ENCODE measurements around the gene JAML.
"Not testable (repeated sequence)": the region's sequence is repeated elsewhere in the genome, so short reads cannot be mapped to it uniquely, and the experiment has no call there.

The JAML gene

DNA sequence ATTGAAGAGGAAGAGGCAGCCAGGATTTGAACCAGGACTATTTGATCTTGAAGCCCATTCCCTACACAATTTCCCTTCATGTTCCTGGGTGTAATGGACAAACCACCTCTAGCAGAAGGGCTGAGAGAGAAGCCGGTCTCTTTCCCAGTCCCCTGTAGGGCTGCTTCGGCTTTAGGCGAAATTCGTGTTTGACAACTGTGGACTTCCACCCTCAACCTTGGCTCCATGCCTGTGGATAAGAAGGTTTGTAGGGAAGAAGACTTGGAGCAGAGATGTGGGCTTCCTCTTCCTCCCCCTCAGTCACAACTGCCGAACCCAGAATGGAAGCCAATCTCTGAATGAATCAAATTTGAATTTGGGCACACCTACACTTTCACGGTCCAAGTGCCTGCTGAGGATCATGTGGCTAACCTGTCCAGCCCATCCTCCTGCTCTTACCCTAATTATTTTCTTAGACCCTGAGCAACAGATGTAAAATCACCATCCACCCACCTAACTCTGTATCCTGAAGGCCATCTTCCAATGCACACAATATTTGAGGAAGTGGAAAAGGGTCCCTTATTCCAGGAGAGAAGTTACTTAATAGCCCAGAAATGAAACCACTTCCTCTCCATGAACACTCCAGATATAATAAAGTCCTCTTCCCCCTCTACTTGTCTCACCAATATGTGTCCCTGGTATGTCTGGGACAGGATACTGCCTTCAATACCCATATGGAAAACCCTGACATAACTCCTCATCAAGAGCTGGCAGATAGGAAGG lies 38.3 kb downstream of the JAML start:
- H3K4me1 ChIP-seq (ENCODE audit: control insufficient read depth in 1 of 2, insufficient read depth in 1 of 2, low read depth in 1 of 2, low read length in 1 of 2) = peaks cover 44 to 53% of the 10 kb centered on the region in 2 experiments
- peak overlapping the region; percentile 19 to 30 for H3K4me3 ChIP-seq (ENCODE audit: low read depth in 1 of 2, low read length in 1 of 2)
- TF ChIP-seq, protein P1, sequence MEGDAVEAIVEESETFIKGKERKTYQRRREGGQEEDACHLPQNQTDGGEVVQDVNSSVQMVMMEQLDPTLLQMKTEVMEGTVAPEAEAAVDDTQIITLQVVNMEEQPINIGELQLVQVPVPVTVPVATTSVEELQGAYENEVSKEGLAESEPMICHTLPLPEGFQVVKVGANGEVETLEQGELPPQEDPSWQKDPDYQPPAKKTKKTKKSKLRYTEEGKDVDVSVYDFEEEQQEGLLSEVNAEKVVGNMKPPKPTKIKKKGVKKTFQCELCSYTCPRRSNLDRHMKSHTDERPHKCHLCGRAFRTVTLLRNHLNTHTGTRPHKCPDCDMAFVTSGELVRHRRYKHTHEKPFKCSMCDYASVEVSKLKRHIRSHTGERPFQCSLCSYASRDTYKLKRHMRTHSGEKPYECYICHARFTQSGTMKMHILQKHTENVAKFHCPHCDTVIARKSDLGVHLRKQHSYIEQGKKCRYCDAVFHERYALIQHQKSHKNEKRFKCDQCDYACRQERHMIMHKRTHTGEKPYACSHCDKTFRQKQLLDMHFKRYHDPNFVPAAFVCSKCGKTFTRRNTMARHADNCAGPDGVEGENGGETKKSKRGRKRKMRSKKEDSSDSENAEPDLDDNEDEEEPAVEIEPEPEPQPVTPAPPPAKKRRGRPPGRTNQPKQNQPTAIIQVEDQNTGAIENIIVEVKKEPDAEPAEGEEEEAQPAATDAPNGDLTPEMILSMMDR (IDR thresholded peaks at IDR 0.05) = no peak
- peaks cover 3% of the 10 kb centered on the region for H3K36me3 ChIP-seq
- no peaks in the 10 kb centered on the region for H3K27me3 ChIP-seq
- peak overlapping the region; percentile 37 for H3K27ac ChIP-seq
- H3K9me3 ChIP-seq = no peaks in the 10 kb centered on the region

DNA sequence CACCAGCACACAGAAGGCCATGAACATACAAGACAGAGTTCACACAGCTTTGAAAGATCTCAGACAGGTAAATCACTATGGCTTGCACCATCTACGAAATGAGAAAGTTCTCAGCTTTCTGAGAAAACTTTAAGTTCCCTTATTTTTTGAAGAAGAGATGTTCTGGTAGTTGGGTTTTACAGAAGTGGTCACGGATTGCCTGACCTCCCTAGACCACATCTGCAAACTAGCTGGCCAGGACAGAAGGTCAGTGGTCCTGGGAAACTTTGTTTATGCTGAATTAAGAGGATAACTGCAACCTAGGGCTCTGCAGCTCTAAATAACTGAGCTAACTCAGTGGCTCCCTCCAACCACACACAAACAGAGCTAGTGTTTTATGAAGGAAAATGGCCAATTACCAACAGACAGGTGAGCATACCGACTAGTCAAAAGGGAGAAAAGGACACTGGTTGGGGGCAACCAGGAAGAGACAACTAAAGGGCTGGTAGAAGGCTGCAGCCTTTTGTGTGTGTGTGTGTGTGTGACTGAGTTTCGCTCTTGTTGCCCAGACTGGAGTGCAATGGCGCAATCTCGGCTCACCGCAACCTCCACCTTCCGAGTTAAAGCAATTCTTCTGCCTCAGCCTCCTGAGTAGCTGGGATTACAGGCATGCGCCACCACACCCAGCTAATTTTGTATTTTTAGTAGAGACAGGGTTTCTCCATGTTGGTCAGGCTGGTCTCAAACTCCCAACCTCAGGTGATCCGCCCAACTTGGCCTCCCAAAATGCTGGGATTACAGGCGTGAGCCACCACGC lies 39.8 kb downstream of the JAML start:
- H3K9me3 ChIP-seq = no peaks in the 10 kb centered on the region
- peak overlapping the region; percentile 24 to 50 for H3K4me3 ChIP-seq (ENCODE audit: low read depth in 1 of 2, low read length in 1 of 2)
- peaks cover 44 to 53% of the 10 kb centered on the region in 2 experiments for H3K4me1 ChIP-seq (ENCODE audit: control insufficient read depth in 1 of 2, insufficient read depth in 1 of 2, low read depth in 1 of 2, low read length in 1 of 2)
- TF ChIP-seq, protein P1 (IDR thresholded peaks at IDR 0.05) = no peak
- H3K27me3 ChIP-seq = peaks cover 6% of the 10 kb centered on the region
- H3K36me3 ChIP-seq = no peaks in the 10 kb centered on the region
- peak overlapping the region; percentile 87 for H3K27ac ChIP-seq

DNA sequence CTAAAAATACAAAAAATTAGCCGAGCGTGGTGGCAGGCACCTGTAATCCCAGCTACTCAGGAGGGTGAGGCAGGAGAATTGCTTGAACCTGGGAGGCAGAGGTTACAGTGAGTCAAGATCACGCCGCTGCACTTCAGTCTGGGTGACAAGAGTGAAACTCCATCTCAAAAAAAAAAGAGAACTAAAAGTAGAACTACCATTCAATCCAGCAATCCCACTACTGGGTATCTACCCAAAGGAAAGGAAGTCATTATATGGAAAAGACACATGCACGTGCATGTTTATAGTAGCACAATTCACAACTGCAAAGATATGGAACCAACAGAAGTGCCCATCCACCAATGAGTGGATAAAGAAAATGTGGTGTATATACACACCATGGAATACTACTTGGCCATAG lies 41.1 kb downstream of the JAML start:
- H3K9me3 ChIP-seq, H3K27me3 ChIP-seq, H3K36me3 ChIP-seq: not testable (repeated sequence)
- H3K4me1 ChIP-seq (ENCODE audit: control insufficient read depth in 1 of 2, insufficient read depth in 1 of 2, low read depth in 1 of 2, low read length in 1 of 2) = peaks cover 44 to 53% of the 10 kb centered on the region in 2 experiments
- peak overlapping the region; percentile 87 for H3K27ac ChIP-seq
- peak overlapping the region in 1 of 2 experiments; percentile 50 for H3K4me3 ChIP-seq (ENCODE audit: low read depth in 1 of 2, low read length in 1 of 2)

DNA sequence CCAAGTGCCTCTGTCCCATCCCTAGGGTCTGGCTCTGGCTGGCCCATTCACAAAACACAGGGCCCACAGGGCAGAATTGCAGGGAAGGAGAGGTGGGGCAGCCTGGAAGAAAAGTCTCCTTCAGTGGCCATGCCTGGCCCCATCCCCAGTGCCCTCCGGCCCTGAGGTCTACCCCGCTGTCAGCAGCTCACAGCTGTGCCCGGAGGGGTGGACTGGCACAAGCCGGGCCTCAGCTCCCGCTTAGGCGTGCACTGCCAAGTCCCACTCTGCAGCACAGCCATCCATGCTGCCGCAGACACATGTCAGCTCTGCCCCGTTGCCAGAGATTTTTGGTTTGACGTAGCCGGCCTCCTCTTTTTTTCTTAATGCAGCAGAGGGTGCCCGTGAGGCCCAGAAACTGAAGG lies 44.5 kb downstream of the JAML start:
- H3K9me3 ChIP-seq = no peaks in the 10 kb centered on the region
- peaks cover 17% of the 10 kb centered on the region for H3K27me3 ChIP-seq
- peaks cover 21 to 29% of the 10 kb centered on the region in 2 experiments for H3K4me1 ChIP-seq (ENCODE audit: control insufficient read depth in 1 of 2, insufficient read depth in 1 of 2, low read depth in 1 of 2, low read length in 1 of 2)
- TF ChIP-seq, protein P1 (IDR thresholded peaks at IDR 0.05) = no peak
- no peak overlapping the region for H3K4me3 ChIP-seq (ENCODE audit: low read depth in 1 of 2, low read length in 1 of 2)
- H3K36me3 ChIP-seq = no peaks in the 10 kb centered on the region
- no peak overlapping the region for H3K27ac ChIP-seq

DNA sequence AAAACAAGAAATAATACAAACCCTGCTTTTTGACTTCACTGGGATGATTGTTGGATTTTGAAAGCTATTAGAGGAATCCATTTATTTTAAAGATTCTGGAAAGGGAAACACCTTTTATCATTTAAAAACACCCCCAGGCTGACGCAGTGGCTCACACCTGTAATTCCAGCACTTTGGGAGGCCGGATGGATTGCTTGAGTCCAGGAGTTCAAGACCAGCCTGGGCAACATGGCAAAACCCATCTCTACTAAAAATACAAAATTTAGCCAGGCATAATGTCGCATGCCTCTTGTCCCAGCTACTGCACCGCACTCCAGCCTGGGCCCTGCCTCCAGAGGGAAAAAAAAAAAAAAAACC lies 48.1 kb downstream of the JAML start:
- Histone ChIP-seq H3K4me3 (ENCODE audit: low read depth in 1 of 2, low read length in 1 of 2) (no peak overlapping the region), H3K9me3 (no peaks in the 10 kb centered on the region), H3K4me1 (ENCODE audit: control insufficient read depth in 1 of 2, insufficient read depth in 1 of 2, low read depth in 1 of 2, low read length in 1 of 2) (peaks cover 11 to 19% of the 10 kb centered on the region in 2 experiments), H3K36me3 (no peaks in the 10 kb centered on the region), H3K27ac (no peak overlapping the region), H3K27me3 (peaks cover 17% of the 10 kb centered on the region)
- TF ChIP-seq, protein P1 (IDR thresholded peaks at IDR 0.05) = no peak
